GM12878 (cell line): Measurements from ENCODE around the gene MUSTN1. TPM values are rescaled to one million over a fixed set of nuclear protein-coding genes. Genes with fewer than 3 reads are reported as not detected.

Experiments used
- ATAC-seq: fragments of 200-7000 bp; cut with Tn5 transposase; 3 replicates; pipeline ENCODE4 v1.9.1; 2020; ENCODE audit warnings: mild to moderate bottlenecking, moderate library complexity
- BruUV-seq: library from RNA; stranded (reverse); fragments of 400-500 nt; replicated peaks from 2 replicates; lab custom pipeline; 2021; lab: Mats Ljungman, UMichigan
- CTCF ChIA-PET: fragments of 300-600 bp; sonication (Branson Sonifier 250); formaldehyde crosslinking; extraction: SDS; loops from one replicate; lab custom pipeline; 2021; ENCODE audit warnings: inconsistent platforms; lab: Yijun Ruan, JAX
- POLR2A ChIA-PET: fragments of 350-600 bp; formaldehyde crosslinking; extraction: SDS; loops from one replicate; lab custom pipeline; 2021; ENCODE audit warnings: inconsistent platforms; lab: Charles Lee
- RAD21 ChIA-PET: fragments of 300-600 bp; sonication (Branson Sonifier 250); formaldehyde crosslinking; loops from one replicate; lab custom pipeline; 2023; ENCODE audit warnings: antibody characterized with exemption; ENCODE audit not compliant: unreplicated experiment; lab: Charles Lee
- SMC1A ChIA-PET: fragments of 300-600 bp; sonication (Branson Sonifier 250); formaldehyde crosslinking; loops from one replicate; lab custom pipeline; 2023; ENCODE audit not compliant: unreplicated experiment, uncharacterized antibody; lab: Charles Lee
- DNase-seq: peaks from one replicate; pipeline ENCODE4 v3.0.0-alpha.2; 2011; ENCODE audit warnings: low read depth, low spot score
- FAIRE-seq: peaks from 3 replicates; lab custom pipeline; 2011; peaks lifted over from hg19 to GRCh38; lab: Jason Lieb, UNC
- H2AFZ ChIP-seq: 2 replicates; pipeline ENCODE4 v1.6.0; 2011; ENCODE audit warnings: low read depth, low read length, control low read depth; ENCODE audit not compliant: control insufficient read depth
- H3K27ac ChIP-seq: 2 replicates; pipeline ENCODE4 v1.5.1; 2011; ENCODE audit warnings: control low read depth; ENCODE audit not compliant: control insufficient read depth, insufficient read depth
- H3K27me3 ChIP-seq, 2 experiments: replicated peaks in 1 of 2; 2 replicates each; pipeline versions ENCODE4 v1.6.0 to v1.6.1; 2011; ENCODE audit warnings: low read length in 1 of 2; ENCODE audit not compliant: control insufficient read depth in 2 of 2, insufficient read depth in 2 of 2
- H3K36me3 ChIP-seq, 2 experiments: 2 replicates each; pipeline ENCODE4 v1.5.1; 2011; ENCODE audit warnings: low read length in 1 of 2; ENCODE audit not compliant: control insufficient read depth in 2 of 2, insufficient read depth in 2 of 2
- H3K4me1 ChIP-seq: 2 replicates; pipeline ENCODE4 v1.6.1; 2011; ENCODE audit warnings: mild to moderate bottlenecking, low read length, moderate library complexity, mixed read lengths; ENCODE audit not compliant: control insufficient read depth, insufficient read depth
- H3K4me2 ChIP-seq: 2 replicates; pipeline ENCODE4 v1.6.0; 2011; ENCODE audit warnings: control low read depth; ENCODE audit not compliant: control insufficient read depth, insufficient read depth
- H3K4me3 ChIP-seq: fragments of 200-600 bp; sonication (generic); 2 replicates; pipeline ENCODE4 v1.5.1; 2016
- H3K79me2 ChIP-seq: 2 replicates; pipeline ENCODE4 v1.6.0; 2011; ENCODE audit warnings: low read length; ENCODE audit not compliant: control insufficient read depth, insufficient read depth
- H3K9ac ChIP-seq: 2 replicates; pipeline ENCODE4 v1.8.0; 2011; ENCODE audit warnings: low read length, control low read depth, mixed read lengths; ENCODE audit not compliant: control insufficient read depth, insufficient read depth
- H3K9me3 ChIP-seq: replicated peaks from 3 replicates; pipeline ENCODE4 v1.5.1; 2011; ENCODE audit warnings: mild to moderate bottlenecking, low read length; ENCODE audit not compliant: control insufficient read depth, insufficient read depth
- H4K20me1 ChIP-seq: 2 replicates; pipeline ENCODE4 v1.6.0; 2011; ENCODE audit not compliant: control insufficient read depth, insufficient read depth
- ATF2 ChIP-seq: IDR thresholded peaks from 2 replicates; pipeline ENCODE4 v1.6.1; 2012; ENCODE audit warnings: low read length, inconsistent platforms
- HCFC1 ChIP-seq: fragments of 150-350 bp; IDR thresholded peaks from 2 replicates; pipeline ENCODE4 v1.6.1; 2014; ENCODE audit warnings: low read length
- LARP7 ChIP-seq: fragments of 450-650 bp; IDR thresholded peaks from 2 replicates; pipeline ENCODE4 v1.6.1; 2017; ENCODE audit warnings: mild to moderate bottlenecking
- NFIC ChIP-seq: IDR thresholded peaks from 2 replicates; pipeline ENCODE4 v1.6.1; 2012; ENCODE audit warnings: low read depth, mild to moderate bottlenecking, inconsistent platforms, low read length, moderate library complexity
- NR2F1 ChIP-seq: fragments of 450-650 bp; conservative IDR thresholded peaks from 2 replicates; pipeline ENCODE4 v1.6.1; 2017; ENCODE audit warnings: mild to moderate bottlenecking
- POLR2AphosphoS2 ChIP-seq: IDR thresholded peaks from 2 replicates; pipeline ENCODE4 v1.6.1; 2011; ENCODE audit warnings: low read depth, mild to moderate bottlenecking, low read length, improper control_type of control experiment, moderate library complexity
- REST ChIP-seq: IDR thresholded peaks from 2 replicates; pipeline ENCODE4 v1.6.1; 2012; ENCODE audit warnings: mild to moderate bottlenecking, low read depth, low read length
- SMC3 ChIP-seq: IDR thresholded peaks from 2 replicates; pipeline ENCODE4 v1.6.1; 2011; ENCODE audit warnings: low read length, improper control_type of control experiment, borderline replicate concordance
- TCF12 ChIP-seq: IDR thresholded peaks from 2 replicates; pipeline ENCODE4 v1.6.1; 2011; ENCODE audit warnings: low read depth, mild to moderate bottlenecking, low read length
- WGBS: methylation state at CpG from one replicate; pipeline ENCODE4 v1.1.6; 2016; ENCODE audit warnings: low lambda C conversion rate; ENCODE audit not compliant: insufficient replicate concordance, insufficient coverage; ENCODE audit errors: missing lambda C conversion rate; 5-methylcytosine and 5-hydroxymethylcytosine counted together
- in situ Hi-C: fragments of 300-500 bp; cut with MboI; formaldehyde crosslinking; loops from 9 replicates; pipeline ENCODE4 v1.14.3; 2018; ENCODE audit warnings: mixed read lengths
- intact Hi-C: fragments of 100-400 bp; cut with micrococcal nuclease; formaldehyde crosslinking; loops from one replicate; pipeline ENCODE4 v1.14.2; 2022; ENCODE audit not compliant: unreplicated experiment
- polyA plus RNA-seq, 11 experiments: library from polyadenylated mRNA; depleted of rRNA in 4 of 11; unstranded in 6 of 11; stranded (reverse) in 5 of 11; fragments of >200 nt; fragmentation: Nextera tagmentation in 4 of 11; fragmentation: Illumina TruSeq in 1 of 11; extraction: Ambion mirVana in 4 of 11; extraction: Trizol in 1 of 11; gene quantifications; 1 replicate in 1 of 11; 2 replicates in 10 of 11; pipeline versions ENCODE4 v1.2.1 to v1.2.3, GENCODE V29; 2011 to 2016; ENCODE audit warnings: inconsistent platforms in 2 of 11, missing spikeins in 2 of 11, low read depth in 1 of 11
- total RNA-seq, 4 experiments: library from RNA; depleted of rRNA in 3 of 4; stranded (reverse); fragments of >200 nt in 3 of 4; fragmentation: Illumina TruSeq in 1 of 4; extraction: Trizol in 1 of 4; gene quantifications; 2 replicates each; pipeline versions ENCODE4 v1.2.1 to v1.2.3, GENCODE V29; 2013 to 2021

The MUSTN1 gene
- total and polyA plus RNA-seq, 10 of the 15 experiments (the other 5 are each of a cell fraction or from before 2014, with no cell fraction given) = 0.35 to 4.5 (median 1.2) TPM; not detected in 2

GRCh38 chr3:52800079-52800478 is 34.7 kb downstream of the MUSTN1 start:
- H3K4me3 ChIP-seq = no peak overlapping the region
- no peak for TF ChIP-seq HCFC1
- TF ChIP-seq LARP7 = no peak
- no peak for TF ChIP-seq REST
- TF ChIP-seq SMC3 = no peak
- TF ChIP-seq ATF2 = no peak
- TF ChIP-seq TCF12 = no peak
- TF ChIP-seq NR2F1 = no peak
- TF ChIP-seq POLR2AphosphoS2 = no peak
- TF ChIP-seq NFIC = no peak
- H3K9me3 ChIP-seq = no peaks in the 10 kb centered on the region
- H3K36me3 ChIP-seq = no peaks in the 10 kb centered on the region
- FAIRE-seq = no peak
- no peaks in the 10 kb centered on the region for H3K79me2 ChIP-seq
- no TSS peak for BruUV-seq
- H2AFZ ChIP-seq = no peak overlapping the region
- intact Hi-C loops (no loop called here), in situ Hi-C loops (no loop called here)
- RAD21 ChIA-PET = interaction anchor here (1.4 kb wide), 1 partner anchor 21 kb away, joined by 5 read pairs; no protein-coding TSS in a partner anchor
- H4K20me1 ChIP-seq = no peaks in the 10 kb centered on the region
- H3K27me3 ChIP-seq = no peaks in the 10 kb centered on the region
- SMC1A ChIA-PET = no interaction called here
- 80% methylated on average over 7 of the region's 7 CpGs for WGBS
- no peak for DNase-seq
- POLR2A ChIA-PET = interaction anchor here (0.5 kb wide), 1 partner anchor 254 kb away, joined by 5 read pairs; no protein-coding TSS in a partner anchor
- H3K27ac ChIP-seq = no peak overlapping the region
- H3K4me1 ChIP-seq = no peaks in the 10 kb centered on the region
- ATAC-seq = no peak
- no peak overlapping the region for H3K4me2 ChIP-seq
- CTCF ChIA-PET = interaction anchor here (0.6 to 1.0 kb wide), 3 partner anchors 23 to 134 kb away, joined by 3 read pairs; no protein-coding TSS in a partner anchor
- H3K9ac ChIP-seq = no peak overlapping the region
